ENCODE measurements around the gene ZNF438.

DNA sequence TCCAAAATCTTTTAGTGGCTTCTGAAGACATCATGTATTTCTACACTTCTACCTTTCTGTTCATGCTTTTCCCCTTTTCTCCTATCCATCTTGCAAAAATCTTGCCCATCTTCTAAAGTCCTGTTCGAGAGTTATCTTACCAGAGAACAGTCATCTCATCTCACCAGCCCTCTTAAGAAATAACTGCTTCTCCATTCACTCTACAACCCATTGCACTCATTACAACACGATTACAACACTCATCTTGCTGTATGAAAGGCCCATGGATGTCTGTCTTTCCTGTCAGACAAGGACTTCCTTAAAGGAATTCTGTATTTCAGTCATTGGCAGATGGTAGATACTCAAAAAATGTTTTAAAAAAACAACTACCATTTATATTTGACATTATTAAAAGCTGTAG is 30.8 kb downstream of the ZNF438 start:
- TF ChIP-seq CTCF (IDR thresholded peaks at IDR 0.05) (no peak), REST (IDR thresholded peaks at IDR 0.05; ENCODE audit: insufficient read depth in 1 of 2, low read depth in 2 of 2, low read length in 1 of 2) (no peak)

All from Panc1 (cell line).